SKM-1 (cell line): ENCODE measurements around the gene SLC35C1.

Experiments
- DNase-seq: peaks from one replicate; lab custom pipeline; 2025; ENCODE audit not compliant: unreplicated experiment; lab: John Stamatoyannopoulos, UW

The SLC35C1 gene

GRCh38 chr11:45804761-45805304, at the start of gene SLC35C1:
Gene SLC35C1, plus strand, starts transcription at chr11:45805149. Its CDS starts 653 bp downstream, at chr11:45805802.
- DNase-seq: peak; percentile 91

GRCh38 chr11:45755281-45755859, 49.6 kb upstream of the SLC35C1 start:
- DNase-seq: no peak

- DNase-seq: no peak
Observed at GRCh38 chr11:45756384-45757010, 48.5 kb upstream of the SLC35C1 start.

GRCh38 chr11:45757672-45758071, 47.3 kb upstream of the SLC35C1 start:
- DNase-seq: no peak

GRCh38 chr11:45761659-45762058, 43.3 kb upstream of the SLC35C1 start:
- DNase-seq: no peak

GRCh38 chr11:45765107-45765668, 39.8 kb upstream of the SLC35C1 start:
- DNase-seq: no peak

- no peak for DNase-seq
Observed at GRCh38 chr11:45765836-45766235, 39.1 kb upstream of the SLC35C1 start.

GRCh38 chr11:45766469-45766868, 38.5 kb upstream of the SLC35C1 start:
- DNase-seq: no peak

- DNase-seq: no peak
Observed at GRCh38 chr11:45768486-45768885, 36.5 kb upstream of the SLC35C1 start.

GRCh38 chr11:45769960-45770359, 35.0 kb upstream of the SLC35C1 start:
- no peak for DNase-seq

GRCh38 chr11:45771193-45771565, 33.8 kb upstream of the SLC35C1 start:
- peak; percentile 18 for DNase-seq

GRCh38 chr11:45771566-45772448, 33.1 kb upstream of the SLC35C1 start:
- DNase-seq: peak; percentile 78

GRCh38 chr11:45772449-45772774, 32.5 kb upstream of the SLC35C1 start:
- no peak for DNase-seq

GRCh38 chr11:45772986-45773785, 31.8 kb upstream of the SLC35C1 start:
- no peak for DNase-seq

- DNase-seq: no peak
Observed at GRCh38 chr11:45773786-45774655, 30.9 kb upstream of the SLC35C1 start.

GRCh38 chr11:45774786-45775185, 30.2 kb upstream of the SLC35C1 start:
- no peak for DNase-seq

- DNase-seq: no peak
Observed at GRCh38 chr11:45777127-45777969, 27.6 kb upstream of the SLC35C1 start.

- no peak for DNase-seq
Observed at GRCh38 chr11:45778341-45778740, 26.6 kb upstream of the SLC35C1 start.

GRCh38 chr11:45779602-45780001, 25.3 kb upstream of the SLC35C1 start:
- no peak for DNase-seq
